Thoracic aorta (tissue), 2 donors: ENCODE results near the gene KIAA1755. TPM values are rescaled to one million over a fixed set of nuclear protein-coding genes. Genes with fewer than 3 reads are reported as not detected.

Experiments
- ATAC-seq: fragments of 150-250 bp; one replicate; pipeline ENCODE4 v1.8.0; 2017; ENCODE audit warnings: low read depth; ENCODE audit not compliant: insufficient number of reproducible peaks, low FRiP score
- DNase-seq: peaks from one replicate; pipeline ENCODE4 v3.0.0-alpha.2; 2020; ENCODE audit warnings: low spot score
- H3K27ac ChIP-seq, 2 donors: fragments of 200-600 bp; sonication (generic); 1 replicate in 1 of 2; 2 replicates in 1 of 2; pipeline ENCODE4 v1.5.1; 2016; ENCODE audit warnings: mild to moderate bottlenecking in 2 of 2, moderate library complexity in 2 of 2
- H3K27me3 ChIP-seq: fragments of 200-600 bp; sonication (generic); replicated peaks from 2 replicates; pipeline ENCODE4 v1.6.0; 2016; ENCODE audit warnings: mild to moderate bottlenecking; ENCODE audit not compliant: insufficient read depth
- H3K36me3 ChIP-seq: fragments of 200-600 bp; sonication (generic); one replicate; pipeline ENCODE4 v1.5.1; 2016
- H3K4me1 ChIP-seq, 2 donors: fragments of 200-600 bp; sonication (generic); 1 replicate in 1 of 2; 2 replicates in 1 of 2; pipeline versions ENCODE4 v1.5.1 to v1.6.0; 2016; ENCODE audit warnings: low read depth in 2 of 2, mild to moderate bottlenecking in 1 of 2; ENCODE audit not compliant: control insufficient read depth in 1 of 2
- H3K4me3 ChIP-seq: fragments of 200-600 bp; sonication (generic); 2 replicates; pipeline ENCODE4 v1.5.1; 2016; ENCODE audit warnings: mild to moderate bottlenecking
- H3K9me3 ChIP-seq: fragments of 200-600 bp; sonication (generic); 2 replicates; pipeline ENCODE4 v1.5.1; 2016
- total RNA-seq, 2 donors: library from RNA; depleted of rRNA; stranded (reverse); fragments of >200 nt; gene quantifications; one replicate each; pipeline versions ENCODE4 v1.1.0 to v1.2.3, GENCODE V29; 2016
- TF ChIP-seq, protein P1 (sequence below): fragments of 200-600 bp; sonication (generic); IDR thresholded peaks from one replicate; pipeline ENCODE4 v1.5.1; 2019; ENCODE audit warnings: antibody characterized with exemption

The KIAA1755 gene
- total RNA-seq, 2 donors from 2014 or later: 11.0 to 45.4 TPM

- no peak for DNase-seq
- H3K27ac ChIP-seq: no peak overlapping the region
- no peaks in the 10 kb centered on the region for H3K9me3 ChIP-seq
- TF ChIP-seq, protein P1, sequence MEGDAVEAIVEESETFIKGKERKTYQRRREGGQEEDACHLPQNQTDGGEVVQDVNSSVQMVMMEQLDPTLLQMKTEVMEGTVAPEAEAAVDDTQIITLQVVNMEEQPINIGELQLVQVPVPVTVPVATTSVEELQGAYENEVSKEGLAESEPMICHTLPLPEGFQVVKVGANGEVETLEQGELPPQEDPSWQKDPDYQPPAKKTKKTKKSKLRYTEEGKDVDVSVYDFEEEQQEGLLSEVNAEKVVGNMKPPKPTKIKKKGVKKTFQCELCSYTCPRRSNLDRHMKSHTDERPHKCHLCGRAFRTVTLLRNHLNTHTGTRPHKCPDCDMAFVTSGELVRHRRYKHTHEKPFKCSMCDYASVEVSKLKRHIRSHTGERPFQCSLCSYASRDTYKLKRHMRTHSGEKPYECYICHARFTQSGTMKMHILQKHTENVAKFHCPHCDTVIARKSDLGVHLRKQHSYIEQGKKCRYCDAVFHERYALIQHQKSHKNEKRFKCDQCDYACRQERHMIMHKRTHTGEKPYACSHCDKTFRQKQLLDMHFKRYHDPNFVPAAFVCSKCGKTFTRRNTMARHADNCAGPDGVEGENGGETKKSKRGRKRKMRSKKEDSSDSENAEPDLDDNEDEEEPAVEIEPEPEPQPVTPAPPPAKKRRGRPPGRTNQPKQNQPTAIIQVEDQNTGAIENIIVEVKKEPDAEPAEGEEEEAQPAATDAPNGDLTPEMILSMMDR: no peak
- no peaks in the 10 kb centered on the region for H3K27me3 ChIP-seq
- H3K4me1 ChIP-seq: peaks cover 2 to 17% of the 10 kb centered on the region in 2 donors
- H3K4me3 ChIP-seq: no peak overlapping the region
- H3K36me3 ChIP-seq: no peaks in the 10 kb centered on the region
- no peak for ATAC-seq
Observed at GRCh38 chr20:38177201-38177600, 83.3 kb downstream of the KIAA1755 start.

DNA sequence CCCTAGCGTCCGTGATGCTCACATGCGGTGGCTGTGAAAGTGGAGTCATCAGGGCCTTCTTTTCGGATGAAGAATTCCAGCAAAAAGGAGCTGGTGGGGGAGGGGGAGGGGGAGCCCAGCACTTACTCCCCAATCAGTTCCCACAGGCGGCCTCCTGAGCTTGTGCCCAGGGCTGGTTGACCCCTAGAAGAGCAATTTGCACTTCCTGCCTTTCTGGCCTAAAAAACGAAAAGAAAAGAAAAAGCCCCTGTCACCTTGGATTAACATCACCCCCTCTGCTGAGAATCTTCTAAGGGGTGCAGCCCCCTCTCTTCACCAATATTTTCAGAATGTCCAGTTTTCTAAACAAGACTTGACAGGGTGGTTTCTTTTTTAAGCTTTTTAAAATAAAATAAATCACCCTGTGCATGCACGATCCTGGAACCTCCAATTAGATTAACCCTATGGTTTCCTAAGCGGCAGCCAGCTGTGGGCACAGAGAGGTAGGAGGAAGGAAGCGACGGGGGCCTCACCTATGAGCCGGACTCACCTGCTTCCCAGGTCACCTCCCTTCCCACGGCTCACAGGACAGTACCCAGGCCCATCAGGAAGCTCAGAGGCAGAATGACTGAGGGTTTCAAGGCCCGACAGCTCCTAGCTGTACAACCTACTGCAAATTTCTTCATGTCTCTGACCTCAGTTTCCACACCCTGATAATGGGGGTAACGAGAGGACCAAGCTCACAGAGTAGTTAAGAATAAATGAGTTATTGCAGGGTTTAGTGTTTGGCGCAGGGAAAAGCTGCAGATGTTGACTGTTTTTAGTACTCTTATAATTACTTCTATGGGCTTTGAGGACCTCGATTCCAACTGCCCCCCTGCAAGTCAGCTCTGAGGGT is 85.0 kb downstream of the KIAA1755 start:
- Histone ChIP-seq H3K27ac (no peak overlapping the region), H3K27me3 (no peaks in the 10 kb centered on the region), H3K9me3 (no peaks in the 10 kb centered on the region), H3K4me3 (no peak overlapping the region), H3K4me1 (peaks cover 2 to 33% of the 10 kb centered on the region in 2 donors), H3K36me3 (no peaks in the 10 kb centered on the region)
- DNase-seq: no peak
- ATAC-seq: no peak
- TF ChIP-seq, protein P1: no peak

DNA sequence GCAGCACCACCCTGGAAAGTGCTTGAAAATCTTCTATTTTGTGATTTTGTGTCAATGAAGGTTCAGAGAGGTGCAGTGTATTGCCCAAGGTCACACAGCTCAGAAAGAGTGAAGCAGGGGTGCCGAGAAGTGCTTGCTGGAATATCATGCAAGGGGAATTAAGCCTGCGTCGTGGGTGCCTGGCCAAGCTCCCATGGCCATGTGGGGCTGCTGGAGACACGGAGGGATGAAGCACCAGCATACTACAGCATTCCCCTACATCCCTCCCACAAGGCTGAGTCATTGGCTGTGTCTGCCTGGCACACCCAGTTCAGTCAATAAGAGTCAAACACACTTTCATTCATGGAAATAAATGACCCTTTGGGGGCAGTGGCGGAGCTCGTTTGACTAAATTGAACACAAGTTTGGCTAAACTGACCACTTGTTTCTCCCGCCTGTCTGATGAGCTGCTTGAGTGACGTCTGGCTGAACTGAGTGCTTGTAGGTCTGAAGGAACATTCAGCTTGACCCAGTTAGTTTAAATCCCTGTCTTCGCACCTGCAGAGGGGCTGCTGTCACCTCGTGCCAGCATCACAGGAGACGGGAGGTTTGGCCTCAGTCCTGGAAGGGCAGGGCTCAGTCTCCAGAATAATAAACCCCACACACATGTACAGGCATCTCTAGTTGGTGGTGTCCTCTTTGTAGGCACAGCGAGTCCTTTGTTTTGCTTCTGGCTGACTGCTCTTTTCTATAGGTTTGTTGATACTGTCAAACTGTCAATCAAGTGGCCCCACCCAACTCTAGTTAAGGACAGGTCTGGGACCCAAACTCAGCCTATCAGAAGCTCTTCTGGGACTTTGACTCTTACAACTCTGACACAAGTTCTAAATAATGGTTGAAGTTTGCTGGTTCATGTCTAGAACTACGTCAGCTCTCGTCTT is 87.0 kb downstream of the KIAA1755 start:
- Histone ChIP-seq H3K36me3 (no peaks in the 10 kb centered on the region), H3K4me1 (peaks cover 9 to 50% of the 10 kb centered on the region in 2 donors), H3K4me3 (no peak overlapping the region), H3K27ac (no peak overlapping the region), H3K27me3 (no peaks in the 10 kb centered on the region), H3K9me3 (no peaks in the 10 kb centered on the region)
- TF ChIP-seq, protein P1: no peak
- ATAC-seq: peak; percentile 40
- peak; percentile 71 for DNase-seq

DNA sequence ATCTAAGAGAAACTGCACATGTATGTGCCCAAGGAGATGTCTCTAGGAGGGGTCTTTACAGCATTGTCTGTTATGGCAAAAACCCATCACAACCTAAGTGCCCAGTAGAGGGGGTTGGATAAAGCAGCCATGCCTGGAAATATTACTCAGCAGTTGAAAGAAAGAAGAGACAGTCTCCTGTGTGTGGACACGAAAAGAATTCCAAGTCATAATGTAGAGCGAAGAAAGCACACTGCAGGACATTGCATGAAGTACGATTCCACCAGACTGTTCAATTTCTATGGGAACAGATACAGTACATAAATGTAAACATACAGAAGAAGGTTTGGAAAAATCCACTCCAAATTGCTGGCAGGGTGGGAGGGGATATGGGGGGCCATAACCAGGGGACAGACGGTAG is 88.1 kb downstream of the KIAA1755 start:
- TF ChIP-seq, protein P1: no peak
- no peak overlapping the region for H3K27ac ChIP-seq
- H3K4me3 ChIP-seq: no peak overlapping the region
- H3K4me1 ChIP-seq: peaks cover 15 to 61% of the 10 kb centered on the region in 2 donors
- no peaks in the 10 kb centered on the region for H3K36me3 ChIP-seq
- no peaks in the 10 kb centered on the region for H3K27me3 ChIP-seq
- DNase-seq: no peak
- H3K9me3 ChIP-seq: no peaks in the 10 kb centered on the region
- no peak for ATAC-seq

GRCh38 chr20:38171675-38172043 is 88.9 kb downstream of the KIAA1755 start:
- H3K4me3 ChIP-seq: no peak overlapping the region
- peak overlapping the region; percentile 30 to 86 for H3K27ac ChIP-seq
- H3K36me3 ChIP-seq: no peaks in the 10 kb centered on the region
- DNase-seq (no peak), ATAC-seq (no peak)
- H3K9me3 ChIP-seq: no peaks in the 10 kb centered on the region
- H3K27me3 ChIP-seq: no peaks in the 10 kb centered on the region
- TF ChIP-seq, protein P1: no peak
- H3K4me1 ChIP-seq: peaks cover 15 to 69% of the 10 kb centered on the region in 2 donors
